ENCODE results near the gene ACYP2. TPM values are rescaled to one million over a fixed set of nuclear protein-coding genes. Genes with fewer than 3 reads are reported as not detected.
A peak's percentile ranks its signal among the peaks of the same experiment; 100 is the strongest.
"Not testable (repeated sequence)": the region's sequence is repeated elsewhere in the genome, so short reads cannot be mapped to it uniquely, and the experiment has no call there.

ACYP2 gene
- total RNA-seq, 1 donor from 2014 or later: 64.2 TPM

- no peak for ATAC-seq (ENCODE audit: poor library complexity)
- intact Hi-C loops (cut with DNase I): no loop called here
- DNase-seq: no peak
Observed at GRCh38 chr2:54285451-54285850, 170.0 kb downstream of the ACYP2 start.

DNA sequence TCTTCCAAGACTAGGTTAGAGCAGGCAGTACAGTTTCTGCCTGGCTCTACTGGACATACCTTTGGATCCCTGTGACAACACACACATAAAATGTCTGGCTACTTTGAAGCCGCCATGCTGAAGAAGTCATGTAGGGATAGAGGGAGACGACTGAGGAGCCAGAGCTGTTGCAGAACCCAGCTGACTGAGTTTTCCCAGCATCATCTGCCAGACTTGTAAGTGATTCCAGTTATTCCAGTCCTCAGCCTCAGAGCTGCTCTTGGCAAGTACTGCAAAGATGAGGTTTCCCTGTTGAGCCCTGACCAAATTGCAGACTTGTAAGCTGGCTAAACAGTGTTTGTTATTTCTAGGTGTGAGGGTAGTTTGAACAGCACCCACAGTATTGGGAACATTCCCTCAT, 172.1 kb downstream of the ACYP2 start:
- ATAC-seq (ENCODE audit: poor library complexity) (peak; percentile 81), DNase-seq (no peak)
- intact Hi-C loops (cut with DNase I): no loop called here

DNA sequence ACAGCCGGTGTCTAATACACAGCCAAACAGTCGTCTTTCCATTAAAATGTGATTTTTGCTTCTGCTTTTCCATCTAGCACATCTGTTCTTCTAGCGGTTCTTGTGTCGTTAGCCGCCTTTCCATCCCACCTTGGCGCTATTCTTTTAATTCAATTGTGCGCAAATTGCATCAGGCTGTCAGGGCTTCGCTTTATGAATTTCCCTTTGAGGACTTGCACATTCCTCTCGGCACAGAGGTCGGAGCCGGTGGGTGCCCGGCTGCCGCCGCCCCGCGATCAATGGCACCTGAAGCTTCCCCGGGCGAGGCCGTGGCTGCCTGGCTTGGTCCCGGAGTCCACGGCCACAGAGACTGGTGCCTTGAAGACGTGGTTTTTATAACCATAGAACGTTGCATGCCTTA, 174.5 kb downstream of the ACYP2 start:
- DNase-seq (no peak), ATAC-seq (ENCODE audit: poor library complexity) (no peak)
- intact Hi-C loops (cut with DNase I): no loop called here

- intact Hi-C loops (cut with DNase I): no loop called here
- DNase-seq (no peak), ATAC-seq (ENCODE audit: poor library complexity) (no peak)
Observed at GRCh38 chr2:54290356-54291025, 175.1 kb downstream of the ACYP2 start.

- ATAC-seq (ENCODE audit: poor library complexity); intact Hi-C loops (cut with DNase I); DNase-seq: not testable (repeated sequence)
Observed at GRCh38 chr2:54294665-54295064, 179.2 kb downstream of the ACYP2 start.

GRCh38 chr2:54295911-54296310, 180.5 kb downstream of the ACYP2 start:
- no peak for ATAC-seq (ENCODE audit: poor library complexity)
- intact Hi-C loops (cut with DNase I): no loop called here
- DNase-seq: no peak

- DNase-seq (no peak), ATAC-seq (ENCODE audit: poor library complexity) (no peak)
- intact Hi-C loops (cut with DNase I): no loop called here
Observed at GRCh38 chr2:54298514-54298913, 183.1 kb downstream of the ACYP2 start.

DNA sequence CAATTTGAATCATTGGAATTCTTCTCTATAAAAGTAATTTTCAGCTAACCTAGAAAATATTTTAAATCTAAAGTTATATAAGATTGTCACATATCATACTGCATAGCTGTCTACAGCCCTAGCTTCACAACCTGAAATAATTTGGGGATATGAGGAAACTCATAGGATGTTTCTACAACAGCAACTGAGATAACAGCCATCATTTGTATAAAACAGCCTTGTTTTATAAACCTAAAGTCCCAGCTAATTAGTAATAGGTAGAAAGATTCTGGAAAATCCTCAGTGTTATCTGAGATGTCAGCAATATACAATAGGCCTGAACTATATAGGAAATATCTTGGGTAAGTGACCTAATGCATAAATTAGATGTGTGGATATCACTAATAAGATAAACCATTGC, 188.2 kb downstream of the ACYP2 start:
- ATAC-seq (ENCODE audit: poor library complexity) (no peak), DNase-seq (no peak)
- intact Hi-C loops (cut with DNase I): no loop called here

DNA sequence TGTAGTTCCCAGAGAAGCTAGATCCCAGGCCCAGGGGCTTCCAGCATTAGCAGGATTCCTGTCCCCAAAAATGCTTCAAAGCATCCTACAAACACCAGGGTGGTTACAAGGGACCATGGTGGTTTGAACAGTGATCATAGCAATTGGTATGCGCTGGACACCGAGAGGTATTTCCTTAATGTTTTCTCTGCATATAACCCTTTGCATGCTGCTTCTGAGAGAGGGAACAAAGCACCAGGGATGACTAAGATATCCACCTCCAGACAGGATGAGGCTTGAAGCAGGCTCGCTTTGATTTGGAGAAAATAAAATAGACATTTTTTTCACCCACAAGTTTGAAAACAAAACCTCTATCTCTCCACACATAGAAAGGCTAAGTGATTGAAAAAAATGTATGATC, 191.1 kb downstream of the ACYP2 start:
- ATAC-seq (ENCODE audit: poor library complexity): no peak
- no peak for DNase-seq
- intact Hi-C loops (cut with DNase I): no loop called here

DNA sequence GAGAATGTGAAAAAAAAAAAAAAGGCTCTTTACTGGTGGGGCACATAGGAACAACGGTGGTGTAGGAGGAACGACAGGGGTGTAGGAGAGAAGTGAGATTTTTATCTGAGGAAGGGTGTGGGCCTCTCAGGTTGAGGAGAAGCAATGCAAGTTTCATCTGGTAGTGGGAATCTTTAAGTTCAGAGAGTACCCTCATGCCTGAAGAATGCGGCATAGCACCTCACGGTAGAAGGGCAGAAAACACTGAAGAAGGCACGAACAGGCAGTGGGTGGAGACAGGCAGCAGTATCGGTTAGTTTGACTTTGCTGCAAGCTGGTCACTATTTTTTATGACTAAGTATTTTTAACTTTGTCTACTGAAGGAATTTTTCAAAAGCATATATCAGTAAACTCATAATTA, 192.8 kb downstream of the ACYP2 start:
- intact Hi-C loops (cut with DNase I): no loop called here
- no peak for ATAC-seq (ENCODE audit: poor library complexity)
- DNase-seq: no peak

DNA sequence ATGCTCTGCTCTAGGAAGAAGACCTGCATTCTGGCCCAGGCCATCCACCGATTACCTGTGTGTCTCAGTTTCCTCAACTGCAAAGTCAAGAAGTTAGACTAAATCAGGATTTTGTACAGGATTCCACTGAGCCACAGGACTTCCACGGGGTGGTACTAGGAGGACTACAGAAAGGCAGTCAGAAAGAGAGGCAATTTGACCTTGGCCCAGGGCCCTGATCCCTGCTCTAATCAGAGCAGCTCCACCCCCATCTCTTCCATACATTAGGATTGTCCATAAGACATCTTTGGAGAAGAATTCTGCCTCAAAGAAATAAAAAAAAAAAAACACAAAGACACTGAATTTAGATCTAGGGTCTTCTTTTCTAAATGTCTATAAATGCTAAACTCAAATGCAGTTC, 193.4 kb downstream of the ACYP2 start:
- DNase-seq (no peak), ATAC-seq (ENCODE audit: poor library complexity) (no peak)
- intact Hi-C loops (cut with DNase I): no loop called here

DNA sequence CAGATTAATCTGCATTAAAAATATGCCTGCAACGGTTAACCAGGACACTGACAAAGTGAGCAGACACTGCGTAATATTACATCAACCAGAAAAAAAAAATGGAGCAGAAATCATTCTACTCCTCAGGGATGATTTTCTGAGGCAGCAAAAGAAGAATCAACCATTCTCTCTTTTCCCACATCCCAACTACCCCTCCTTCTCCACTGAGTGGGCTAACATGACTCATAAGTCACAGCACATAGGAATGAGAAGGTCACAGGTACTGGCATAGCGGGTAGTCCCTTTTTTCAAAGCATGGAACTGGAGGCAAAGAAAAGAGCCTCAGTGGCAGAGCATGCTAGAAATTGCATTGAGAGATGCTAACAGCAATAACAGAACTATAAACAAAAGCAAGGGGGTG, 194.9 kb downstream of the ACYP2 start:
- intact Hi-C loops (cut with DNase I): no loop called here
- ATAC-seq (ENCODE audit: poor library complexity) (peak; percentile 12), DNase-seq (no peak)

GRCh38 chr2:54310961-54311360, 195.5 kb downstream of the ACYP2 start:
- no peak for DNase-seq
- no peak for ATAC-seq (ENCODE audit: poor library complexity)
- intact Hi-C loops (cut with DNase I): no loop called here

GRCh38 chr2:54313147-54313546, 197.7 kb downstream of the ACYP2 start:
- DNase-seq: no peak
- ATAC-seq (ENCODE audit: poor library complexity): no peak
- intact Hi-C loops (cut with DNase I): no loop called here

- intact Hi-C loops (cut with DNase I): no loop called here
- DNase-seq (no peak), ATAC-seq (ENCODE audit: poor library complexity) (no peak)
Observed at GRCh38 chr2:54317973-54318372, 202.6 kb downstream of the ACYP2 start.

DNA sequence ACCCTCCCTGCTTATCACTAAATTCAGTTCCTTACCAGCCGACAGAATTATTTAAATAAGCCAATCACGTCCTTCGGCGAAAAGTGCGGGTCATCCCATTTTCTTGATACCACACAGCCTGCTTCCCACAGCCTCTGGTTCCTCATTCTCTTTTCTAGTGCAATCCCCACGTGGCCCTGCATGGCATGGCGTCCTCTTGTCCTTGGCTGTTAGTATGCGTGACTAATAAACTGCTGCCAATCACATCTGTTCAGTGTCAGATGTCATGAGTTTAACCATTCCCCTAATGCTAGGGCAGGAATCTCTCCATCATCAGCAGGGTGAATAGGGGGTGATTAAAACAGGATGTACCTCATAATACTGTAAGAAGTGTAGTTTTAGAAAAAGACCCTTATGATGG, 203.4 kb downstream of the ACYP2 start:
- DNase-seq: no peak
- intact Hi-C loops (cut with DNase I): no loop called here

DNA sequence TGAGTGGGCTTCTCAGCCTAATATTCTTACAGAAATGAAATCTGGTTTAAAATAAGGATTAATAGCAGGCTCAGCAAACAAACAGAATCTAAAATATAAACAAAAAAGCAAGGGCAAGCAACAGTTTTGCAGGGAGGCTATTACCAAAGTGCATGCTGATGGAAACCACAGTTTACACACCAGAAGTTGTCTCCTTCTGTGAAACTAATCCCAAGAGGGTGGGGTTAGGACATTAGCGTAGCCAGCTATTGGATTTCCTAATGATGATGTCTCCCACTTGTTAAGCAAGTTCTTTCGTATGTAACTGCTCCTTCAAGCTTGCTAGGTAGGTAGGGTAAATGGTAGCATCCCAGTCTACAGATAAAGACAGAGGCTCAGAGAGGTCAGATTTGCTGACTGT, 205.6 kb downstream of the ACYP2 start:
- ATAC-seq (ENCODE audit: poor library complexity) (peak; percentile 39), DNase-seq (no peak)
- intact Hi-C loops (cut with DNase I): loop anchor here (10.0 kb wide), 1 partner anchor 116 kb away; no protein-coding TSS in a partner anchor

More for the DNA sequence above, 203.4 kb downstream of the ACYP2 start:
- peak; percentile 49 for ATAC-seq (ENCODE audit: poor library complexity)

GRCh38 chr2:54324517-54324916, 209.1 kb downstream of the ACYP2 start:
- ATAC-seq (ENCODE audit: poor library complexity): not testable (repeated sequence)
- intact Hi-C loops (cut with DNase I): loop anchor here (10.0 kb wide), 1 partner anchor 120 kb away; no protein-coding TSS in a partner anchor

DNA sequence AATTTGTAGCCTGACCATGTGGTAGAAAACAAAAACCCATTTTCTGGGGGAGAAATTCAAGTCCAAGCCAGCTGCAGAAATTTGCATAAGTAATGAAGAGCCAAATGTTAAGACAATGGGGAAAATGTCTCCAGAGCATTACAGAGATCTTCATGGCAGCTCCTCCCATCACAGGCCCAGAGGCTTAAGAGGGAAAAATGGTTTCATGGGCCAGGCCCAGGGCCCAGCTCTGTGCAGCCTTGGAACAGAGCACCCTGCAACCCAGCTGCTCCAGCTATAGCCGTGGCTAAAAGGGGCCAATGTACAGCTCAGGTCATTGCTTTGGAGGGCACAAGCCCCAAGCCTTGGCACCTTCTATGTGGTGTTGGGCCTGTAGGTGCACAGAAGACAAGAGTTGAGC, 209.7 kb downstream of the ACYP2 start:
- DNase-seq (no peak), ATAC-seq (ENCODE audit: poor library complexity) (no peak)
- intact Hi-C loops (cut with DNase I): loop anchor here (10.0 kb wide), 1 partner anchor 120 kb away; no protein-coding TSS in a partner anchor

More at GRCh38 chr2:54324517-54324916, 209.1 kb downstream of the ACYP2 start:
- DNase-seq: not testable (repeated sequence)

- intact Hi-C loops (cut with DNase I): loop anchor here (10.0 kb wide), 1 partner anchor 125 kb away; no protein-coding TSS in a partner anchor
- ATAC-seq (ENCODE audit: poor library complexity) (no peak), DNase-seq (no peak)
Observed at GRCh38 chr2:54329482-54330161, 214.2 kb downstream of the ACYP2 start.
